Measurements from ENCODE around the gene NADSYN1.
"Not testable (repeated sequence)": the region's sequence is repeated elsewhere in the genome, so short reads cannot be mapped to it uniquely, and the experiment has no call there.

Gene NADSYN1

GRCh38 chr11:71421392-71421950, 31.5 kb upstream of the NADSYN1 start:
- Histone ChIP-seq H3K27ac (ENCODE audit: low read depth, low read length) (no peak overlapping the region), H3F3A (ENCODE audit: control insufficient read depth, insufficient read depth) (no peaks in the 10 kb centered on the region), H3K9me3 (ENCODE audit: control insufficient read depth, insufficient read depth, low read length) (no peaks in the 10 kb centered on the region), H3K9me2 (replicated peaks; ENCODE audit: control insufficient read depth, low read length) (no peaks in the 10 kb centered on the region), H3K4me1 (ENCODE audit: control insufficient read depth, low read length) (peaks cover 20% of the 10 kb centered on the region), H3K4me3 (ENCODE audit: low read length) (no peak overlapping the region), H3K4me2 (ENCODE audit: low read length) (no peak overlapping the region), H3K27me3 (ENCODE audit: control insufficient read depth, low read length) (no peaks in the 10 kb centered on the region; the same call in 1 of the 2 replicates), H3K79me2 (ENCODE audit: control insufficient read depth, low read length) (no peaks in the 10 kb centered on the region), H3K36me3 (ENCODE audit: control insufficient read depth, low read length) (no peaks in the 10 kb centered on the region), H4K20me1 (ENCODE audit: control insufficient read depth, insufficient read depth, low read depth, low read length) (no peaks in the 10 kb centered on the region)
- no peak for TF ChIP-seq CTCF (IDR thresholded peaks at IDR 0.05; ENCODE audit: low read depth, low read length, poor library complexity, severe bottlenecking)
- TF ChIP-seq EZH2phosphoT487 (IDR thresholded peaks at IDR 0.05; ENCODE audit: borderline replicate concordance, low read length): no peak

GRCh38 chr11:71422318-71422717, 30.7 kb upstream of the NADSYN1 start:
- peaks cover 23% of the 10 kb centered on the region for H3K4me1 ChIP-seq (ENCODE audit: control insufficient read depth, low read length)
- not testable (repeated sequence) for H3K36me3 ChIP-seq (ENCODE audit: control insufficient read depth, low read length)

GRCh38 chr11:71423181-71423790, 29.7 kb upstream of the NADSYN1 start:
- TF ChIP-seq CTCF (IDR thresholded peaks at IDR 0.05; ENCODE audit: low read depth, low read length, poor library complexity, severe bottlenecking) (no peak), EZH2phosphoT487 (IDR thresholded peaks at IDR 0.05; ENCODE audit: borderline replicate concordance, low read length) (no peak)
- no peaks in the 10 kb centered on the region for H3K27me3 ChIP-seq (ENCODE audit: control insufficient read depth, low read length)
- H3K27ac ChIP-seq (ENCODE audit: low read depth, low read length): no peak overlapping the region
- no peaks in the 10 kb centered on the region for H4K20me1 ChIP-seq (ENCODE audit: control insufficient read depth, insufficient read depth, low read depth, low read length)
- H3F3A ChIP-seq (ENCODE audit: control insufficient read depth, insufficient read depth): no peaks in the 10 kb centered on the region
- H3K36me3 ChIP-seq (ENCODE audit: control insufficient read depth, low read length): no peaks in the 10 kb centered on the region
- H3K9me3 ChIP-seq (ENCODE audit: control insufficient read depth, insufficient read depth, low read length): no peaks in the 10 kb centered on the region
- H3K4me3 ChIP-seq (ENCODE audit: low read length): no peak overlapping the region
- no peak overlapping the region for H3K4me2 ChIP-seq (ENCODE audit: low read length)
- H3K4me1 ChIP-seq (ENCODE audit: control insufficient read depth, low read length): peaks cover 23% of the 10 kb centered on the region
- no peaks in the 10 kb centered on the region for H3K9me2 ChIP-seq (replicated peaks; ENCODE audit: control insufficient read depth, low read length)
- no peaks in the 10 kb centered on the region for H3K79me2 ChIP-seq (ENCODE audit: control insufficient read depth, low read length)

More at GRCh38 chr11:71422318-71422717, 30.7 kb upstream of the NADSYN1 start:
- not testable (repeated sequence) for H3K4me3 ChIP-seq (ENCODE audit: low read length); H3K4me2 ChIP-seq (ENCODE audit: low read length); H3F3A ChIP-seq (ENCODE audit: control insufficient read depth, insufficient read depth); H3K9me3 ChIP-seq (ENCODE audit: control insufficient read depth, insufficient read depth, low read length); H3K9me2 ChIP-seq (replicated peaks; ENCODE audit: control insufficient read depth, low read length); H3K27ac ChIP-seq (ENCODE audit: low read depth, low read length); H3K27me3 ChIP-seq (ENCODE audit: control insufficient read depth, low read length); H3K79me2 ChIP-seq (ENCODE audit: control insufficient read depth, low read length); H4K20me1 ChIP-seq (ENCODE audit: control insufficient read depth, insufficient read depth, low read depth, low read length)

GRCh38 chr11:71425409-71425808, 27.6 kb upstream of the NADSYN1 start:
- Histone ChIP-seq H3K27me3 (ENCODE audit: control insufficient read depth, low read length) (no peaks in the 10 kb centered on the region), H3K36me3 (ENCODE audit: control insufficient read depth, low read length) (no peaks in the 10 kb centered on the region), H3K4me3 (ENCODE audit: low read length) (no peak overlapping the region), H3K27ac (ENCODE audit: low read depth, low read length) (no peak overlapping the region), H3F3A (ENCODE audit: control insufficient read depth, insufficient read depth) (no peaks in the 10 kb centered on the region), H3K79me2 (ENCODE audit: control insufficient read depth, low read length) (no peaks in the 10 kb centered on the region), H3K4me1 (ENCODE audit: control insufficient read depth, low read length) (peaks cover 23% of the 10 kb centered on the region), H4K20me1 (ENCODE audit: control insufficient read depth, insufficient read depth, low read depth, low read length) (no peaks in the 10 kb centered on the region), H3K9me2 (replicated peaks; ENCODE audit: control insufficient read depth, low read length) (no peaks in the 10 kb centered on the region), H3K4me2 (ENCODE audit: low read length) (0 out of 2 replicates have a peak overlapping the region, but pooled peaks have one; percentile 13), H3K9me3 (ENCODE audit: control insufficient read depth, insufficient read depth, low read length) (no peaks in the 10 kb centered on the region)
- no peak for TF ChIP-seq CTCF (IDR thresholded peaks at IDR 0.05; ENCODE audit: low read depth, low read length, poor library complexity, severe bottlenecking)
- TF ChIP-seq EZH2phosphoT487 (IDR thresholded peaks at IDR 0.05; ENCODE audit: borderline replicate concordance, low read length): no peak

Measured in DOHH2 (cell line).